ENCODE results near the gene PLA2G12A.

The PLA2G12A gene

DNA sequence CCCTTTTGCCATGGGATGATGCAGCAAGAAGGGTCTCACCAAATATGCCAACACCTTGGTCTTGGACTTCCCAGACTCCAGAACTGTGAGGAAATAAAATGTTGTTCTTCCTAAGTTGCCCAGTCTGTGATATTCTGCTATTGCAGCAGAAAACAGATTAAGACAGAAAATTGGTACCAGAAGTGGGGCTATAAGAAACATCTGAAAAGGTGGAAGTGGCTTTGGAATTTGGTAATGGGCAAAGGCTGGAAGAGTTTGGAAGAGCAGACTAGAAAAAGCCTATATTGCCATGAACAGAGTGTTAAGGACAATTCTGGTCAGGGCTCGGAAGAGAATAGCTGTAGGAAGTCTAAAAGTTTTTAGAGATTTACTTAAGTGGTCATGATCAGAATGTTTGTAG lies 54.0 kb downstream of the PLA2G12A start:
- no peak for DNase-seq

DNA sequence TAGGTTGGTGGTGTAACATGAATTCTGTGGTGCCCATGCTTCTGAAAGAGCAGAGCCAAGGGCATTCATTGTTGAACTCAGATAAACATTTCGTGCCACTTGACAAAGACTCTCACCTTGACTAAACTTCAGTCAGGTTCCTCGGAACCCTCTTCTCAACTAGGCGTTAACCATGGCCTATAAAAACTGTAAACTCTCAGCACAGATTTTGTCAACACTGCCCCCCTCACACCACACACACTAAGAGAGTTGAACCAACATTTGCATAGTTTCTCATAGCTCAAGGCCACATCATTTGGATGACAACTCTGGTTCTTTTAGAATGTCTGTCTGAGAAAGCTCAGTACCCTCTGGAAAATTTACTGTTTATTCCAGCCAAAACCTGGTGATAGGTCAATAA lies 54.7 kb downstream of the PLA2G12A start:
- DNase-seq: no peak

DNA sequence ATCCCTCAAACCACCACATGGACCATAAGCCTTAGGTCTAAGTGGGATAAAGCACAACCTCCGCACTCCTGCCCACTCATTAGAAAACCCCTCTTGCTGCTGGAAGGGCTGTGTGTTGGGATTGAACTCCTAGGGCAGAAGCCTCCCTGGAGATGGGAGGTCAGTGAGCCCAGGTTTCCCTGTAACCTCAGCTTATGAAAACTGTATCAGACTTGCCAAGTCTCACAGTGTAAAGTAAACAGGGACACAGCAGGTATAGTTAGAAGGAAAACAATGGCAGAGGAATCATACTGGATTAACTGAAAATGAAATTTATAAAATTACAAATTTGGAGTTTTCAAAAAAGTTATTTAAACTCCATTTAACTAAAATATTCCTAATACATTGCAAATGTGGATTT lies 56.6 kb downstream of the PLA2G12A start:
- no peak for DNase-seq

DNA sequence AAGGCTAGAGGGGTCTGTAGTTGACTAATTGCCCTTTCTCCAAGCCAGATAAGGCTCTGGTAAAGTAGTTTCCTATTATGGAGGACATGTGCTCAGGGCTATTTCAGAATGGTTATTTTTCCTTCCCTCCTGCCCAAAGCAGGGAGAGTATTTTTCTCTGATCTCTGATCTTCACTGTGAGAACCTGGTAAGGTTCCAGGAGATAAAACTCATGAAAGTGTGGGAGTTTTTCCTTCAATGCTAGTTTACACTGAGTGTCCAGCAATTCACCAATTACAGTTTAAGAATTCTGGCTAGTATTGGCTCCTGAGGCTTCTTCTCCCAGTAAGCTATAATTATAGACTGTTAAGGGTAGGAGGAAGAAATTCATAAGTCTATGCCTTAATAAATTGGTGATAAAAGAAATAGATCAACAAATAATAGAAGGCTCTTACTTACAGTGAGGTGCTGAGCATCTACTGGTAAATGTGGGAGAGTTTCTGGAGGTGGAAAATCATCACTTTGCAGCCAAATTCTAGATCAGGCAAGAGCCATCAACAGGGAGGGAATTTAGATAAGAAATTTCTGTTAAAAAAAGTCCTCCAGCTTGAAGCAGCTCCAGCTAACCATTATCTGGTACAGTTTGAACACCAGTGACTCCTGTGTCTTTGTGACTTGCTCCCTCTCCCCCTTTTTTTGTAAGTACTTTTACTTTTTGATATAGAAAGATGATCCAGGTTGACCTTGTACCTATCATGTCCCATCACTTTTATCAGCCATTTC lies 57.5 kb downstream of the PLA2G12A start:
- no peak for DNase-seq

DNA sequence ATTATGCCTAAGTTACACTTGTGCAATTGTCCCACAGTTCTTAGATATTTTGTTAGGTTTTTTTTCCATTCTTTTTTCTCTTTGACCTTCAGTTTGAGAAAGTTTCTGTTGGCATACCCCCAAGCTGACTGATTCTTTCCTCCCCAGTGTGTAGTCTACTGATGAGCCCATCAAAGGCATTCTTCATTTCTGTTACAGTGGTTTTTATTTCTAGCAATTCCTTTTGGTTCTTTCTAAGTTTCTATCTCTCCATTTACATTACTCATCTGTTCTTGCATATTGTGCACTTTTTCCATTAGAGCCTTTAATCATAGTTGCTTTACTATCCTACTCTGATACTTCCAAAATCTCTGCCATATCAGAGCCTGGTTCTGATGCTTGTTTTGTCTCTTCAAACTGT lies 58.5 kb downstream of the PLA2G12A start:
- DNase-seq: no peak

DNA sequence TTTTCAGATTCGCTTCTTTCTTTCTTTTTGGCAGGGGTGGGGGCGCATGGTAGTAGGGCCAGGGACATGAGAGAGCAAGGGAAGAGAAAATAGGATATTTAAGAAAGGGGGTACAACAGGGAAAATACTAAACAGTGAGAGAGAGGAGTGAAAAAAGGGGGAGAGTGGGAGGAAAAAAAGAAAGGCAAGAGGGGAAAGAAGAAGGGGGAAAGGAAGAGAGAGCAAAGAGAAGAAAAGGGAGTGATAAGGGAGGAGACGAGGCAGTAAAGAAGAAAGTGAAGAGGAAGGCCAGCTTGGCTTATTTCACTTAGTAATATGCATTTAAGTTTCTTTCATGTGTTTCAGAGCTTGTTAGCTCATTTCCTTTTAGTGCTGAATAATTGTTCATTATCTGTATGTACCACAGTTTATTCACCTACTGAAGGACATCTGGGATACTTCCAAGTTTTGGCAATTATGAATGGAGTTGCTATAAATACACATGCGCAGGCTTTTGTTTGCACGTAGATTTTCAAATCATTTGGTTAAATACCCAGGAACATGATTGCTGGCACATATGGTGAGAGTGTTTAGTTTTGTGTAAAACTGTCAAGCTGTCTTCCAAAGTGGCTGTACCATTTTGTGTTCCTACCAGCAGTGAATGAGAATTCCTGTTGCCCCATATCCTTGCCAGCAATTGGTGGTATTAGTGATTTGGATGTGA lies 63.9 kb downstream of the PLA2G12A start:
- DNase-seq: no peak

DNA sequence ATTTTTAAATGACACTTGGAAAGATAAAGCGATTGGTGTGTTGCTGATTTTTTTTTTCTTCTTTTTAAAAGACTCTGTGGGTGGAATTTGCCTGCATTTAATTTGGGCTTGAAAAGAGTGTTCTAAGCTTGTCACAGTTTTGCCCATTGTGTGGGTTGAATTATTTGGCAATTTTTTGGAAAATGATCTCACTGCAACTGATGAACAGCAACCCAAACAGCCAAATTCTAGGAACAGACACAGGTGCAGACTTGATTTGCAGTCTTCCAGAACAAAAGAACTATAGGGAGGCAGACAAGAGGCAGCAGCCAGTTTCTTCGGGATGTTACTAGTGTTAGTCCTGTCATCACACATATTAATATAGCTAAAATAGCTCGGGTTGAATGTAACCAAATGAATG lies 67.1 kb downstream of the PLA2G12A start:
- DNase-seq: no peak

DNA sequence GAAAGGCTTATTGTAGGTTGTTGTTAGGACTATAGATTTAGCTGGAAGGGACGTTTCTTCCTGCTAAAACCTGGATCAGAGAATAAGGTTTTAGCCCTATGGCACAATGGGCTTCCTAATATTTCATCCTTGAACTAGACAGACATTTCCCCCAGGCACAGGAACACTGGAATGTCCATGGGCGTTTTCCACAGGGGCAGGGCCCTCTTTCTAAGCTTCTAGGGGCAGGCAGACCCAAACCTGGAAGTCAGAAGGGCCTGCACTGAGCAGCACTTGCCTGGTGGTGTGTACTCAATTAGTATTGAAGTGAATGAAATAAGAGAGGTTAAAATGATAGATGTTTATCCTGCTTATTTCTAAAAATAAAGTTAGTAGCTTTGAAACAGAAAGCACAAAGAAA lies 67.8 kb downstream of the PLA2G12A start:
- DNase-seq: no peak

Measured in CD4-positive, alpha-beta T cell treated with Interleukin-12 subunit alpha and Interleukin-12 subunit beta, for 1 hour (primary cell).